Right lobe of liver (tissue), 6 donors: Measurements from ENCODE around the gene CIDEA. TPM values are rescaled to one million over a fixed set of nuclear protein-coding genes. Genes with fewer than 3 reads are reported as not detected.

ENCODE experiments used
- ATAC-seq, 4 donors: fragments of 200-7000 bp; cut with Tn5 transposase; one replicate each; pipeline ENCODE4 v1.9.1; 2020; ENCODE audit warnings: mild to moderate bottlenecking in 4 of 4, moderate library complexity in 4 of 4
- DNase-seq, 3 donors: peaks; one replicate each; pipeline ENCODE4 v3.0.0-alpha.2; 2020
- H3K27ac ChIP-seq, 3 donors: fragments of 200-600 bp; one replicate each; pipeline ENCODE4 v1.8.0; 2022
- H3K27me3 ChIP-seq, 2 donors: fragments of 200-600 bp; one replicate each; pipeline ENCODE4 v1.8.0; 2022
- H3K36me3 ChIP-seq, 4 donors: fragments of 200-600 bp; sonication (generic) in 1 of 4; one replicate each; pipeline versions ENCODE4 v1.5.1 to v1.8.0; 2017 to 2022; ENCODE audit warnings: control low read depth in 1 of 4
- H3K4me1 ChIP-seq, 4 donors: fragments of 200-600 bp; sonication (generic) in 1 of 4; one replicate each; pipeline versions ENCODE4 v1.5.1 to v1.8.0; 2017 to 2022; ENCODE audit warnings: control low read depth in 1 of 4
- H3K4me3 ChIP-seq, 3 donors: fragments of 200-600 bp; one replicate each; pipeline ENCODE4 v1.8.0; 2022
- H3K9me3 ChIP-seq, 4 donors: fragments of 200-600 bp; sonication (generic) in 1 of 4; one replicate each; pipeline versions ENCODE4 v1.5.1 to v1.8.0; 2017 to 2022; ENCODE audit warnings: control low read depth in 1 of 4
- POLR2A ChIP-seq: fragments of 450-650 bp; IDR thresholded peaks from one replicate; pipeline ENCODE4 v1.6.1; 2017; ENCODE audit warnings: antibody characterized with exemption, mild to moderate bottlenecking
- WGBS: methylation state at CpG from one replicate; pipeline ENCODE4 v1.1.6; 2018; ENCODE audit warnings: low coverage, low lambda C conversion rate; ENCODE audit not compliant: insufficient coverage; ENCODE audit errors: missing lambda C conversion rate; 5-methylcytosine and 5-hydroxymethylcytosine counted together
- intact Hi-C, 2 donors: fragments of 100-400 bp; cut with DNase I; formaldehyde crosslinking; loops; one replicate each; pipeline versions ENCODE4 v1.11.2 to v1.14.1; 2022
- total RNA-seq, 6 experiments: library from RNA; depleted of rRNA in 2 of 6; stranded (reverse); fragments of >200 nt in 2 of 6; fragmentation: NEBNext Ultra II Directional in 3 of 6; extraction: Animal tissue kit (Norgen Biotek cat#: 25700) in 3 of 6; gene quantifications; one replicate each; pipeline versions ENCODE4 v1.1.0 to v1.2.4, GENCODE V29; 2016 to 2023
- TF ChIP-seq, protein P1 (sequence below), 4 donors: fragments of 200-600 bp in 3 of 4; fragments of 450-650 bp in 1 of 4; IDR thresholded peaks; one replicate each; pipeline versions ENCODE4 v1.5.1 to v1.8.0; 2016 to 2022; ENCODE audit warnings: antibody characterized with exemption in 4 of 4, mild to moderate bottlenecking in 2 of 4
- donor health status: DM: no; HTN: yes; CAD: no.
- donor health status: DM: no; HTN: no; CAD: no.
- donor health status: DM: no; HTN: no; CAD: no.
- donor health status: DM: no; HTN: yes; CAD: no.
- donor health status: DM: no; HTN: yes; CAD: no.

CIDEA gene
- total RNA-seq, 6 experiments from 2014 or later = not detected

DNA sequence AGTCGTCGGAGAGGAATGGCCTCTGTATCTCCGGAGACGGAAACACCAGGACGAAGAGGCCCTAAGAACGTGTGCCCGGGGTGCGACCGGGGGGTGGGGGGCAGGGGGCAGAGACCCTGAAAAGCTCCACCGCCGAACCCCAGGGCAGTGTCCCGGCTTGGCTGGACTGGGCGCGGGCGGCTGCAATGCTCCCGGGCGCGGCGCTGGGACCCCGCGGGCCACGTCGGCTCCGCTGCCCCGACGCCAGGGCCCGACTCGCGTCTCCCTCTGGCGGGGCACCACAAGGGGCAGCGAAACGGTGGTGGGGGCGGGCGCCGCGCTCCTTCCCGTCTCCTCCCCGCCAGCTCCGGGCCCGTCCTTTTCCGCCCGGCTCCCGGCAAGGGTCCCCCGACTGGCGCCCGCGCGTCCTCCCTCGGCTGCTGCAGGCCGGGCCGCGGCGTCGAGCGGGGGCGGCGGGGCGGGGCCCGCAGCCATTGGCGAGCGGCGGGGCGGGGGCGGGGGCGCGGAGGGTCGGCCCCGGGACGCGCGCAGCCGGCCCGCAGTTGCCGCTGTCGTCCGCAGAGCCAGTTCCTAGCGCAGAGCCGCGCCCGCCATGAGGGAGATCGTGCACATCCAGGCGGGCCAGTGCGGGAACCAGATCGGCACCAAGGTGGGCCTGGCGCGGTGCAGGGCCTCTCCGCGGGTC is 53.7 kb downstream of the CIDEA start, which contains the start of gene TUBB6:
TUBB6 (plus strand) TSS at position 541 of the 685 bp plus-strand sequence; CDS start at position 593, 52 bp downstream.
- ATAC-seq = peak; percentile 57 to 76 (median 63)
- no CpG with 5 or more reads among the region's 88 CpGs for WGBS
- intact Hi-C loops = no loop called here
- TF ChIP-seq, protein P1, sequence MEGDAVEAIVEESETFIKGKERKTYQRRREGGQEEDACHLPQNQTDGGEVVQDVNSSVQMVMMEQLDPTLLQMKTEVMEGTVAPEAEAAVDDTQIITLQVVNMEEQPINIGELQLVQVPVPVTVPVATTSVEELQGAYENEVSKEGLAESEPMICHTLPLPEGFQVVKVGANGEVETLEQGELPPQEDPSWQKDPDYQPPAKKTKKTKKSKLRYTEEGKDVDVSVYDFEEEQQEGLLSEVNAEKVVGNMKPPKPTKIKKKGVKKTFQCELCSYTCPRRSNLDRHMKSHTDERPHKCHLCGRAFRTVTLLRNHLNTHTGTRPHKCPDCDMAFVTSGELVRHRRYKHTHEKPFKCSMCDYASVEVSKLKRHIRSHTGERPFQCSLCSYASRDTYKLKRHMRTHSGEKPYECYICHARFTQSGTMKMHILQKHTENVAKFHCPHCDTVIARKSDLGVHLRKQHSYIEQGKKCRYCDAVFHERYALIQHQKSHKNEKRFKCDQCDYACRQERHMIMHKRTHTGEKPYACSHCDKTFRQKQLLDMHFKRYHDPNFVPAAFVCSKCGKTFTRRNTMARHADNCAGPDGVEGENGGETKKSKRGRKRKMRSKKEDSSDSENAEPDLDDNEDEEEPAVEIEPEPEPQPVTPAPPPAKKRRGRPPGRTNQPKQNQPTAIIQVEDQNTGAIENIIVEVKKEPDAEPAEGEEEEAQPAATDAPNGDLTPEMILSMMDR (IDR thresholded peaks at IDR 0.05) = no peak
- TF ChIP-seq POLR2A = peak; percentile 63
- Histone ChIP-seq H3K4me1 (peaks cover 0 to 3% (median 0%) of the 10 kb centered on the region in 4 donors), H3K4me3 (peak within 1 kb of the TSS; percentile 46 to 55 (median 52)), H3K27ac (peak within 1 kb of the TSS; percentile 62 to 94 (median 78)), H3K36me3 (no peaks in the 10 kb centered on the region), H3K27me3 (no peaks in the 10 kb centered on the region), H3K9me3 (no peaks in the 10 kb centered on the region)
- DNase-seq = peak; percentile 59 to 77 (median 69)

DNA sequence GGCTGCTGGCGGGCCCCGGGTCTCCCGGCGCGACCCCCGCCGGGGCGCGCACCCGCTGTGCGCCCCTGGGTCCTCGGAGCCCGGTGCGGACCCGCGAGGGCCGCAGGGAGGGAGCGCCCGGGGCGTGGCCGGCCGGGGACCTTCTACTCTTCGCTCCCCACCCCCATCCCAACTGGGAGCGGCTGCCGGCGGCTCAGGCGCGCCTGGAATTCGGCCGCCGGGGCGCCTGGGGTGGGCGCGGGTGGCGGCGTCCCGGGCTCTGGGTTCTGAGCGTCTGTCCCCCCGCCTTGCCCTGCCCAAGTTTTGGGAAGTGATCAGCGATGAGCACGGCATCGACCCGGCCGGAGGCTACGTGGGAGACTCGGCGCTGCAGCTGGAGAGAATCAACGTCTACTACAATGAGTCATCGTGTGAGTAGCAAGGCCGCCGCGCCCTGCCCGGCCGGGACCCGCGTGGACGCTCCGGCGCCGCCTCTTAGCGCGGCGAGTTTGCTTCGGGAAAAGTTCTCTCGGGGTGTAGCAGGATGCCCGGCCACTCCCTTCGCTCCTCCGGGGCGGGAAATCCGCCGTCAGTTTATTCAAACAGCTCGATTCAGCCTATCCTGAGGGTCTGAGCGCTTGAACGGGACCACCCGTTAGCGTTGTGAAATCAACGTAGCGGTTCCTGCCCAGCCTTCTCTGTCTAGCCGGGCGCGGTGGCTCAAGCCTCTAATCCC is 54.4 kb downstream of the CIDEA start:
- H3K27me3 ChIP-seq = no peaks in the 10 kb centered on the region
- intact Hi-C loops = no loop called here
- H3K9me3 ChIP-seq = no peaks in the 10 kb centered on the region
- peak; percentile 34 for TF ChIP-seq POLR2A
- TF ChIP-seq, protein P1 (IDR thresholded peaks at IDR 0.05) = no peak
- peak overlapping the region; percentile 46 to 55 (median 52) for H3K4me3 ChIP-seq
- DNase-seq = peak in 2 of 3 donors; percentile 55 to 79
- 0% methylated on average over 3 of the region's 81 CpGs for WGBS
- ATAC-seq = peak; percentile 64 to 77 (median 64)
- peak overlapping the region; percentile 62 to 94 (median 78) for H3K27ac ChIP-seq
- H3K4me1 ChIP-seq = peaks cover 0 to 3% (median 0%) of the 10 kb centered on the region in 4 donors
- no peaks in the 10 kb centered on the region for H3K36me3 ChIP-seq

DNA sequence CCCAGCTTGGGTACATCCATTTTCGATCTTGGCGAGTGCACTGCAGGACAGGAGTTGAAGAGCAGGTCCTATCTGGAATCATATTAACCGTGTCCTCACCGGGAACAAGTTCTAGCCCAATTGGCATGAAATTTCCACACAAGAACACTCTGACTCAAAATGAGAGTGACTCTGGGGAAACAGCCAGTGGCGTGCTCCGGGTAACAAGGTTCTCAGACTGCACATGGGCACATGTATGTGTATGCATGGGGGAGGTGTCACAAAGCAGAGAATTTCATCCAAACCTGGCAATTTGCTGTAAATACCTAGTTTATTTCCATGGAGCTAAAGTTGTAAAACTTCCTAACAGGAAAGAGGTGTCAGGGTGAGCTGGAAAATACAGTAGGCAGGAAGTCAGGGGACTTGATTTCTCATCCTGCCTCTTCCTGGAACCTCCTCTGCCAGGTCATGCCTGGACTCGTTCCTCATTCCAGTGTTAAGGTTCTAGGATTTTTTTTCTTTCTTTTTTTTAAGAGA is 55.6 kb downstream of the CIDEA start:
- DNase-seq (peak in 1 of 3 donors; percentile 20), ATAC-seq (peak in 1 of 4 donors; percentile 7)
- Histone ChIP-seq H3K9me3 (no peaks in the 10 kb centered on the region), H3K27ac (no peak overlapping the region), H3K27me3 (no peaks in the 10 kb centered on the region), H3K4me1 (peaks cover 0 to 3% (median 0%) of the 10 kb centered on the region in 4 donors), H3K36me3 (no peaks in the 10 kb centered on the region), H3K4me3 (no peak overlapping the region)
- no peak for TF ChIP-seq POLR2A
- TF ChIP-seq, protein P1 (IDR thresholded peaks at IDR 0.05) = no peak
- intact Hi-C loops = no loop called here
- 54% methylated on average over 6 of the region's 7 CpGs for WGBS

DNA sequence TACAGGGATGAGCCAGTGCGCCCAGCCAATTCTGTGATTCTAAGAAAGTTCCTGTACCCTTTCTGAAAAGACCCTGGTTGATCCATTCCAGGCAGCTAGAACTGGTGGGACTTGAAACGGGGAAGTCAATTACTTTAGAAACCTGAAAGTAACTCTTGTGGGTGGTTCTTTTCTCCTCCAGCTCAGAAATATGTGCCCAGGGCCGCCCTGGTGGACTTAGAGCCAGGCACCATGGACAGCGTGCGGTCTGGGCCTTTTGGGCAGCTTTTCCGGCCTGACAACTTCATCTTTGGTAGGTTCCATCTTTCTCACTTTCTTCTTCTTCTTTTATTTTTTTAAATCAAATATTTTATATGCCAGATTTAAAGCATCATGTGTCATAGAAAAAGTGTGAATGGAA is 56.6 kb downstream of the CIDEA start:
- H3K4me1 ChIP-seq = peaks cover 0 to 3% (median 0%) of the 10 kb centered on the region in 4 donors
- no peak overlapping the region for H3K27ac ChIP-seq
- intact Hi-C loops = no loop called here
- WGBS = 93% methylated on average over 5 of the region's 6 CpGs
- no peaks in the 10 kb centered on the region for H3K36me3 ChIP-seq
- ATAC-seq = no peak
- no peak for DNase-seq
- TF ChIP-seq POLR2A = no peak
- TF ChIP-seq, protein P1 (IDR thresholded peaks at IDR 0.05) = no peak
- no peaks in the 10 kb centered on the region for H3K27me3 ChIP-seq
- no peak overlapping the region for H3K4me3 ChIP-seq
- H3K9me3 ChIP-seq = no peaks in the 10 kb centered on the region
